Left hindlimb (tissue), 1 donor: ENCODE measurements around the gene WRNIP1.

Experiments
- DNase-seq: peaks from one replicate; pipeline ENCODE4 v3.0.0-alpha.2; 2018

WRNIP1 gene

GRCh38 chr6:2763345-2763841 is 1.8 kb upstream of the WRNIP1 start:
- no peak for DNase-seq

DNA sequence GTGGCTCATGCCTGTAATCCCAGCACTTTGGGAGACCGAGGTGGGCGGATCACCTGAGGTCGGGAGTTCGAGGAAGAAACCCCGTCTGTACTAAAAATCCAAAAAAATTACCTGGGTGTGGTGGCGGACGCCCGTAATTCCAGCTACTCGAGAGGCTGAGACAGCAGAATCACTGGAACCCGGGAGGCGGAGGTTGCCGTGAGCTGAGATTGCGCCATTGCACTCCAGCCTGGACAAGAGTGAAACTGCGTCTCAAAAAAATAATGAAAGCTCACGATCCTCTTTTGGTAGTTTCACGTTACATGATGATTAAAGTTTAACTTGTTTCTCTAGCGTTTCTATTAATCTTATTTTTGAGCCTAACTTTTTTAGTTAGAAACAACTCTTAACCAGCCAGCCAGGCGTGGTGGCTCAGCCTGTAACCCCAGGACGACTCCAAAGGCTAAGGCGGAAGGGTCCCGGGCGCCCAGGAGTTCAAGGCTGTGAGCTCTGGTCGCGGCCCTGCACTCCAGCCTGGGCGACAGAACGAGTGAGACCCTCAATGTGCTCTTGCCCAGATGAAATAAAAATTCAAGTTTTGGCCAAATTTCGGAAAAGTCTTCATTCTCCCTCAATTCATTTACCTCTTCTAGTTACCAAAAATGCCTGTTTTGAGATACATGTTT is 1.2 kb upstream of the WRNIP1 start:
- no peak for DNase-seq

GRCh38 chr6:2764610-2765165 is 505 bp upstream of the WRNIP1 start:
- peak; percentile 74 for DNase-seq

- DNase-seq: peak; percentile 72
Observed at GRCh38 chr6:2765896-2766766, 938 bp downstream of the WRNIP1 start.

DNA sequence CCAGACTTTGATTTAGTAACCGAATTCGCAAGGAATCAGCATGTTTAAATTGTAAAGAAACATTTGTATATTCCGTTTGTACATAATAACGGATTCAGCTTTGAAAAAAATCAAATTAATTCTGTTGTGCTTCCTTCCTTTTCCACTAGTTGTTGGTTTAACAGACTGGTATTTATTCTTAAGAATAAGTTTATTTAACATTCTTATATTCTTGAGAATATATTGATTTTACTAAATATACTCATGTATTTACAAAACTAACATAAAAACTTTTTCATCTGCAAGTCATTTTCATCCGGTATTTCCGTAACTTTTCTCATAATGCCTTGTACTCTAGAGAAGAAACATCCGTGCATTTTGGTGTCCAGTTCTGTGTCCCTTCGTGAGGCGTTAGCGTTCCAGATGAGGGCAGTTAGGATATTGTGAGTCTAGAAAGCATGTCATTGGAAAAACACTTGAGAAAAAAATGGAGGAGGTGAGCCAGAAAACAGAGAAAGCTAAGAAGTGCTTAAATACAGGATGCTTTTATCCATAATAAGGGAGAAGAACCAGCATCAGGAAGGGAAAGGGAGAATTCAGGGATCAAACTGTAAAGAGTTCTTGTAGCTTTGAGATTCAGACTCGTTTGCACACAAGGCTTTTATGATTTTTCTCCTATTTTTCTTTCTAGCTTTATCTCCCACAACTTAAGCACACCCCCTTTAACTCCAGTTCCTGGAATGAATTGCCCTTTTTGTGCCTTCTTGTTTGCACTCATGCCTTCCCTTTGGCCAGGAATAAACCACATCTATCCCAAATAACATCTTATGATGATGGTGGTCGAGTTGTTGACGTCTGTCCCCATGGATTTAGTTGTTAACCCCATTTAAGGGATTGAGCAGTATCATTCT is 1.8 kb downstream of the WRNIP1 start:
- DNase-seq: no peak

DNA sequence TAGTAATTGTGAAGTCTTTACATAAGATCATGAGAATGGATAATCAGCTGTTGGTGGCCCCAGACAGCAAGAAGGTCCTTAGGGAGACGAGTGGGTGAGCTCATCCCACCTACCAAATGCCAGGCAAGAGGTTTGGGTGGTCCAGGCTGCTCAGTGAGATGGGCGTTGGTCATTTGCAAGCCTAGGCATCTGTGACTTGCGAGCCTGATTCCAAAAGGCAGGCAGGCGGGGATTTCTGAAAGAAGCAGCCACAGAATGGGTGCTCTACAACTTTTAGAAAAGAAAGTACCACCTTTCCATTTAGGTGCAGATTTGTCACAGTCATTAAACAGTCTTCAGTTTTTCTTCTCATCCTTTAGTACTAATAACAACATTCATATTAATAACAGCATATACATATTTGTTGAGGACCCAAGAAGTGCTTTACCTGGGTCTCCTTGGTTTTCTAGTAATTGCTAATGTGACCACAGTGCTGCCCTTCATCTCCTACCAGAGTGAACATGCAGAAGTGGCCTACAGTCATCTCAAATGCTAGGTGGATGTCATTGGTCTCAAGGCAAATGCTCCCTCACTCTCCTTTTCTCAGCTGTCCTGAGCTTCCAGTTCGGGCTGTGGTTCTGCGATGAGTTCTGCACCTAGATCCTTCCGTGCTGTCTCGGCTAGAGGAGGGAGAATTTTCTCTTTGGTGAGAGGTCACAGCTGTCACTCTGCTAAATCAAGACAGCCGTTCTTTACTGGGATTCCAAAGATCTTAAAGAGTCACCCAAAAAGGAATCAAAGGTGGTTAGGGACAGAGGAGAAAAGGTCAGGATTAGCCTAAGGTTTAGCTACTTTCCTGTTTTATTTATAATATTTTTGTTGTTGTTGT is 2.7 kb downstream of the WRNIP1 start:
- DNase-seq: no peak

- no peak for DNase-seq
Observed at GRCh38 chr6:2768696-2769095, 3.5 kb downstream of the WRNIP1 start.

GRCh38 chr6:2770171-2770570 is 5.0 kb downstream of the WRNIP1 start:
- DNase-seq: no peak

GRCh38 chr6:2771079-2771478 is 5.9 kb downstream of the WRNIP1 start:
- DNase-seq: no peak

DNA sequence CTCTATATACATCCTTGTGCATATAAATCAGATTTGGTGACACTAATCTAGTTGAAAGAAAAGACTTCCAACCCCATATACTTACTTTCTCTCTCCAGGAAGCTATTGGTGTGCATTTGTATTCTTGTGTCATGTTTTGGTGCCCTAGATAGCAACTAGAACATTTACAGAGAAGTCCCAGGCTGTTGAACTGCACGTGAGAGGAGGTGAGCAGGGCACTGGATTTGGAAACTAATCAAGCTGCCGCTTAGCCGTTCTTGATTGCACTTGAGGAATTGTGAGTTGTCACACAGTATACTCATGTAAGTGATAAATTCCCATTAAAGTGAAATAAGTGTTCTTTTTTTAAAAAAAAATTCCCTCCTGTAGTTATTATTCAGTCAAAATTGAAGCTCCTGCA is 7.6 kb downstream of the WRNIP1 start:
- no peak for DNase-seq

DNA sequence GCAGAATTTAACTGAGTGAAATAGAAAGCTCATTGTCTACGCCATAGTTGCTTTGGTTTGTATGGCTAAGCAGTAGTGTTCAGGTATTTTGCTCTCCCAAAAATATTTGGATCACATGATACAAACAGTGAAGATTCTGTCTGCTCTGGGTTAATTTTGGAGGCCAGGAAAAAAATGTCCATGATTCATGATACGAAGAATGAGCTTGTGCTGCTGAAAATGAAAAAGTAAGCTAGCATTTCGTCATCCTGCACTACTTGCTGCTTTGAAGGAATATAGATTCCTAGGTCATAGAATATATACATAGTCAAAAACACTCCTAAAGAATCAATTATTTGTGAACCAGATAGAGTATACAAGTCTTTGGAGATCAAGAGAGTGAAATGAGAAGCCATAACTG is 8.3 kb downstream of the WRNIP1 start:
- DNase-seq: no peak

GRCh38 chr6:2775003-2775402 is 9.8 kb downstream of the WRNIP1 start:
- no peak for DNase-seq

GRCh38 chr6:2777249-2777648 is 12.1 kb downstream of the WRNIP1 start:
- DNase-seq: no peak

- DNase-seq: no peak
Observed at GRCh38 chr6:2780102-2780737, 15.0 kb downstream of the WRNIP1 start.

GRCh38 chr6:2781685-2782355 is 16.6 kb downstream of the WRNIP1 start:
- DNase-seq: no peak

DNA sequence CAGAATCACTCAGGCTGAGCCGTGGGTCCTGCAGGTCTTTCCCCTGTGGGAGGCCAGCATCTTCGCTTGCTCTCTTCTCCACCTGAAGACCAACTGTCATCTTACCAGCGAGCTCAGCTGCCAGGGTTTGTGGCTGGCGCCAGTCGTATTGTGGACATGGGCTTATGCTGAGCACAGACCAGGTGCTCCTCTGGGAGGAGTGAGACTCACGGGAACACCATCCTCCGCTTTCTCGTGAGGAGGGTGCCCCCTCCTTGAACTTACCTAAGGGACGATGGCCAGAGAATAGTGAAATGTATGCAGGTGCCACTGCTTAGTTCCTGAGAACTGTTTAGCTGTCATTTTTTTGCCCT is 17.1 kb downstream of the WRNIP1 start:
- no peak for DNase-seq

- DNase-seq: no peak
Observed at GRCh38 chr6:2782825-2783187, 17.6 kb downstream of the WRNIP1 start.

DNA sequence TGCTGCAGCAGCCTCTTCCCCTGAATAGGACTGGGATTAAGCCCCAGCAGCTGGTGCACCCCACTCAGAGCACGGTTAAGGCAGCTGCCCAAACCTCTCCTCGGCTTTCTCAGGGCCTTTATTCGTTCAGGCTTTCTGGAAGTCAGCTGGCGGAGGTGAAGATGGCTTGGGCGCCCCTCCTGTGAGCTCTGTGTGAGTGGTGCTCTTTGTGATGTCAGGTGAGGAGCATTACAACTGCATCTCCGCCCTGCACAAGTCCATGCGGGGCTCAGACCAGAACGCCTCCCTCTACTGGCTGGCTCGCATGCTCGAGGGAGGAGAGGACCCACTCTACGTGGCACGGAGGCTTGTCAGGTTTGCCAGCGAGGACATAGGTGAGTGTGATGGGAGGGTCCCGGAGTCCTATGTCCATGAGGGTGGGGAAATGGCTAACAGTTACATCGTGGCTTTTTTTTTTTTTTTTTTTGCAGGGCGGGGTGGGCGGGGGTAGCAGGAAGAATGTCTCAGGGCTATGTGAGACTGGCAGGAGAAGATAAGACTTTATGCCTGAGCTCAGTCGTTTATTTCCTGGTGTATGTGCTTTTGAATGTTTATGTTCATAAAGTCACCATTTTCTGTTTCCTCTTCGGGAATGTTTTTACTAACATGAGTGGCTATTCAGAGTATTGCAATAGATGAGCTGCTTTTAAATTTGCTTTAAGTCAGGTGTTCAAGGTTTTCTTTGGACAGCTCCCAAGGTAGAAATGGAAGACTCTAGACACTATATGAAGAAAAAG is 18.2 kb downstream of the WRNIP1 start:
- no peak for DNase-seq

DNA sequence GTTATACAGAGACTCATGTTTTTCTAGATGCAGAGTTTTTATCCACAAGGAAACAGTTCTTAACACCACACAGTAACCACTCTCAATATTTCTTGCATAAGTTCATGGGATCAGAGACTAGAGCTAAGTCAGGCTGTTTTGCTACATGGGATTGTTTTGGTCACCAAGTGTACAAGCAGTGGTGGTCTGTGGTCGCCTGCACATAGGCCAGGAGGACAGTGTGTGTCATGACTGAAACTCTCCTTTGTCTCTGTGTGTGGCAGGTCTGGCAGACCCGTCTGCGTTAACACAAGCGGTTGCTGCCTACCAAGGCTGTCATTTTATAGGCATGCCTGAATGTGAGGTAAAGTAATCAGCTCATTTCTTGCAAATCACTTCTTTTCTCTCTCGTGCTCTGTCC is 18.9 kb downstream of the WRNIP1 start:
- no peak for DNase-seq

DNA sequence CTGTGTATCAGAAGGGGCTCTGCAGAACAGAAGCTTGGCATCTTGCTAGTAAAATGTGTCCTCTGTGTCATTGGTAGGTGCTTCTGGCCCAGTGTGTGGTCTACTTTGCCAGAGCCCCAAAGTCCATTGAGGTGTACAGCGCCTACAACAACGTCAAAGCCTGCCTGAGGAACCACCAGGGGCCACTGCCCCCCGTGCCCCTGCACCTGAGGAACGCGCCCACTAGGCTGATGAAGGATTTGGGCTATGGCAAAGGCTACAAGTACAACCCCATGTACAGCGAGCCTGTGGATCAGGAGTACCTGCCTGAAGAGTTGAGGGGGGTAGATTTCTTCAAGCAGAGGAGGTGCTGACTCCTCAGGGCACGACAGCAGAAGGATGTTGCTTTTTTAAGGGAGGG is 19.7 kb downstream of the WRNIP1 start:
- no peak for DNase-seq
